GM23338 (cell line): ENCODE data around the gene SERPINC1.
A peak's percentile ranks its signal among the peaks of the same experiment; 100 is the strongest.

Source experiments
- CREB1 ChIP-seq: fragments of 250-450 bp; sonication (Bioruptor Pico); IDR thresholded peaks from 2 replicates; pipeline ENCODE4 v1.5.0; 2020; ENCODE audit warnings: low read depth, mild to moderate bottlenecking, moderate library complexity
- EZH2 ChIP-seq: fragments of 200-600 bp; sonication (generic); IDR thresholded peaks from one replicate; pipeline ENCODE4 v1.8.0; 2017; ENCODE audit warnings: antibody characterized with exemption, mild to moderate bottlenecking, low read depth; ENCODE audit not compliant: unreplicated experiment
- EZH2phosphoT487 ChIP-seq: fragments of 200-600 bp; sonication (generic); IDR thresholded peaks from one replicate; pipeline ENCODE4 v1.8.1; 2018; ENCODE audit warnings: antibody characterized with exemption; ENCODE audit not compliant: unreplicated experiment
- JUNB ChIP-seq: IDR thresholded peaks from one replicate; pipeline ENCODE4 v1.6.1; 2016; ENCODE audit warnings: antibody characterized with exemption; ENCODE audit not compliant: unreplicated experiment
- NANOG ChIP-seq: IDR thresholded peaks from 2 replicates; pipeline ENCODE4 v1.6.1; 2016; ENCODE audit warnings: antibody characterized with exemption, borderline replicate concordance
- POLR2AphosphoS5 ChIP-seq: IDR thresholded peaks from 2 replicates; pipeline ENCODE4 v1.6.1; 2016; ENCODE audit warnings: antibody characterized with exemption, low read depth
- REST ChIP-seq: IDR thresholded peaks from one replicate; pipeline ENCODE4 v1.6.1; 2018; ENCODE audit warnings: antibody characterized with exemption; ENCODE audit not compliant: unreplicated experiment
- STAT1 ChIP-seq: IDR thresholded peaks from one replicate; pipeline ENCODE4 v1.6.1; 2016; ENCODE audit warnings: antibody characterized with exemption; ENCODE audit not compliant: unreplicated experiment
- ZNF114 ChIP-seq: fragments of 250-450 bp; sonication (Bioruptor Pico); IDR thresholded peaks from 2 replicates; pipeline ENCODE4 v1.5.0; 2020; ENCODE audit warnings: mild to moderate bottlenecking, moderate library complexity
- ZNF331 ChIP-seq: fragments of 250-450 bp; sonication (Bioruptor Pico); IDR thresholded peaks from 2 replicates; pipeline ENCODE4 v1.5.0; 2020; ENCODE audit warnings: low read depth, mild to moderate bottlenecking, moderate library complexity
- TF ChIP-seq, protein P1 (sequence below), 2 experiments: fragments of 200-600 bp in 1 of 2; sonication (generic) in 1 of 2; conservative IDR thresholded peaks; 2 replicates each; pipeline versions ENCODE4 v1.5.1 to v1.6.1; 2016 to 2017; ENCODE audit warnings: antibody characterized with exemption in 2 of 2, low read depth in 2 of 2, mild to moderate bottlenecking in 2 of 2, moderate library complexity in 1 of 2
- TF ChIP-seq, protein P2 (sequence below): IDR thresholded peaks from 2 replicates; pipeline ENCODE4 v1.6.1; 2016; ENCODE audit warnings: antibody characterized with exemption
- TF ChIP-seq, protein P3 (sequence below): fragments of 250-450 bp; sonication (Bioruptor Pico); IDR thresholded peaks from 2 replicates; pipeline ENCODE4 v1.5.0; 2020; ENCODE audit warnings: mild to moderate bottlenecking, moderate library complexity

DNA sequence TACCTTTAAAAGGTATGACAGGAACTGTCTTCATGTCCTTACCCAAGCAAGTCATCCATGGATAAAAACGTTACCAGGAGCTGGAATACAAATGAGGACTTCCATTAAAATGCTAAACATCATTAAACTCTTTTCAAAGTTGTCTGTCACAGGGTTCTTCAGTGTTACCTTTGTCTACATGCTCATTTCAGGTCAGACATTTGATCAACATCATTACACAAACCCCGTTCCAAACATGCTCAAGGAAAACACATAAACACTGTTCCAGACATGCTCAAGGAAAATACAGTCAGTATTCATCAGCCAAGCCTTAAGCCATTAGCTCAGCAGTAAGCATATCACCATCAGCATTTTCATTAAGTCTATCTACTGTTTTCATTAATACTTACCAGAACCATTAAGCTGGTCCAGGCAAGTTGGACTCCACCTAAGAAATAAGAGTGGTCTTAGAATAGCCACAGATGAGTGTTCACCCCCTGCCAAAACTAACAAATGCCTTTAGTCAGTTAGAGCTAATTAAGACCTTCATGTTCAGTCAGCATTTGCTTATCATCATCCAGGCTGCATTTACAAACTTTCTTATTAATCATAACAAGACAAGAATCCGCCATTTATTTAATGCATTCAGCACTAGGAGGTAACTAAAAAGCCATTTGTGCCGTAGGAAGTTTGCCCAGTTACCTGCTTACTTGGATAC is 51.5 kb downstream of the SERPINC1 start:
- TF ChIP-seq, protein P1, sequence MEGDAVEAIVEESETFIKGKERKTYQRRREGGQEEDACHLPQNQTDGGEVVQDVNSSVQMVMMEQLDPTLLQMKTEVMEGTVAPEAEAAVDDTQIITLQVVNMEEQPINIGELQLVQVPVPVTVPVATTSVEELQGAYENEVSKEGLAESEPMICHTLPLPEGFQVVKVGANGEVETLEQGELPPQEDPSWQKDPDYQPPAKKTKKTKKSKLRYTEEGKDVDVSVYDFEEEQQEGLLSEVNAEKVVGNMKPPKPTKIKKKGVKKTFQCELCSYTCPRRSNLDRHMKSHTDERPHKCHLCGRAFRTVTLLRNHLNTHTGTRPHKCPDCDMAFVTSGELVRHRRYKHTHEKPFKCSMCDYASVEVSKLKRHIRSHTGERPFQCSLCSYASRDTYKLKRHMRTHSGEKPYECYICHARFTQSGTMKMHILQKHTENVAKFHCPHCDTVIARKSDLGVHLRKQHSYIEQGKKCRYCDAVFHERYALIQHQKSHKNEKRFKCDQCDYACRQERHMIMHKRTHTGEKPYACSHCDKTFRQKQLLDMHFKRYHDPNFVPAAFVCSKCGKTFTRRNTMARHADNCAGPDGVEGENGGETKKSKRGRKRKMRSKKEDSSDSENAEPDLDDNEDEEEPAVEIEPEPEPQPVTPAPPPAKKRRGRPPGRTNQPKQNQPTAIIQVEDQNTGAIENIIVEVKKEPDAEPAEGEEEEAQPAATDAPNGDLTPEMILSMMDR (conservative IDR thresholded peaks at IDR 0.05; ENCODE audit: low read depth in 2 of 2) = no peak
- no peak for TF ChIP-seq REST
- TF ChIP-seq JUNB = no peak
- TF ChIP-seq EZH2phosphoT487 = no peak
- TF ChIP-seq POLR2AphosphoS5 = peak; percentile 56; the same call in 1 of the 2 replicates
- TF ChIP-seq EZH2 = no peak
- TF ChIP-seq, protein P2, sequence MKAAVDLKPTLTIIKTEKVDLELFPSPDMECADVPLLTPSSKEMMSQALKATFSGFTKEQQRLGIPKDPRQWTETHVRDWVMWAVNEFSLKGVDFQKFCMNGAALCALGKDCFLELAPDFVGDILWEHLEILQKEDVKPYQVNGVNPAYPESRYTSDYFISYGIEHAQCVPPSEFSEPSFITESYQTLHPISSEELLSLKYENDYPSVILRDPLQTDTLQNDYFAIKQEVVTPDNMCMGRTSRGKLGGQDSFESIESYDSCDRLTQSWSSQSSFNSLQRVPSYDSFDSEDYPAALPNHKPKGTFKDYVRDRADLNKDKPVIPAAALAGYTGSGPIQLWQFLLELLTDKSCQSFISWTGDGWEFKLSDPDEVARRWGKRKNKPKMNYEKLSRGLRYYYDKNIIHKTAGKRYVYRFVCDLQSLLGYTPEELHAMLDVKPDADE = no peak
- TF ChIP-seq CREB1 = no peak
- TF ChIP-seq STAT1 = no peak
- no peak for TF ChIP-seq ZNF114 (CRISPR knock-in tag)
- TF ChIP-seq, protein P3, sequence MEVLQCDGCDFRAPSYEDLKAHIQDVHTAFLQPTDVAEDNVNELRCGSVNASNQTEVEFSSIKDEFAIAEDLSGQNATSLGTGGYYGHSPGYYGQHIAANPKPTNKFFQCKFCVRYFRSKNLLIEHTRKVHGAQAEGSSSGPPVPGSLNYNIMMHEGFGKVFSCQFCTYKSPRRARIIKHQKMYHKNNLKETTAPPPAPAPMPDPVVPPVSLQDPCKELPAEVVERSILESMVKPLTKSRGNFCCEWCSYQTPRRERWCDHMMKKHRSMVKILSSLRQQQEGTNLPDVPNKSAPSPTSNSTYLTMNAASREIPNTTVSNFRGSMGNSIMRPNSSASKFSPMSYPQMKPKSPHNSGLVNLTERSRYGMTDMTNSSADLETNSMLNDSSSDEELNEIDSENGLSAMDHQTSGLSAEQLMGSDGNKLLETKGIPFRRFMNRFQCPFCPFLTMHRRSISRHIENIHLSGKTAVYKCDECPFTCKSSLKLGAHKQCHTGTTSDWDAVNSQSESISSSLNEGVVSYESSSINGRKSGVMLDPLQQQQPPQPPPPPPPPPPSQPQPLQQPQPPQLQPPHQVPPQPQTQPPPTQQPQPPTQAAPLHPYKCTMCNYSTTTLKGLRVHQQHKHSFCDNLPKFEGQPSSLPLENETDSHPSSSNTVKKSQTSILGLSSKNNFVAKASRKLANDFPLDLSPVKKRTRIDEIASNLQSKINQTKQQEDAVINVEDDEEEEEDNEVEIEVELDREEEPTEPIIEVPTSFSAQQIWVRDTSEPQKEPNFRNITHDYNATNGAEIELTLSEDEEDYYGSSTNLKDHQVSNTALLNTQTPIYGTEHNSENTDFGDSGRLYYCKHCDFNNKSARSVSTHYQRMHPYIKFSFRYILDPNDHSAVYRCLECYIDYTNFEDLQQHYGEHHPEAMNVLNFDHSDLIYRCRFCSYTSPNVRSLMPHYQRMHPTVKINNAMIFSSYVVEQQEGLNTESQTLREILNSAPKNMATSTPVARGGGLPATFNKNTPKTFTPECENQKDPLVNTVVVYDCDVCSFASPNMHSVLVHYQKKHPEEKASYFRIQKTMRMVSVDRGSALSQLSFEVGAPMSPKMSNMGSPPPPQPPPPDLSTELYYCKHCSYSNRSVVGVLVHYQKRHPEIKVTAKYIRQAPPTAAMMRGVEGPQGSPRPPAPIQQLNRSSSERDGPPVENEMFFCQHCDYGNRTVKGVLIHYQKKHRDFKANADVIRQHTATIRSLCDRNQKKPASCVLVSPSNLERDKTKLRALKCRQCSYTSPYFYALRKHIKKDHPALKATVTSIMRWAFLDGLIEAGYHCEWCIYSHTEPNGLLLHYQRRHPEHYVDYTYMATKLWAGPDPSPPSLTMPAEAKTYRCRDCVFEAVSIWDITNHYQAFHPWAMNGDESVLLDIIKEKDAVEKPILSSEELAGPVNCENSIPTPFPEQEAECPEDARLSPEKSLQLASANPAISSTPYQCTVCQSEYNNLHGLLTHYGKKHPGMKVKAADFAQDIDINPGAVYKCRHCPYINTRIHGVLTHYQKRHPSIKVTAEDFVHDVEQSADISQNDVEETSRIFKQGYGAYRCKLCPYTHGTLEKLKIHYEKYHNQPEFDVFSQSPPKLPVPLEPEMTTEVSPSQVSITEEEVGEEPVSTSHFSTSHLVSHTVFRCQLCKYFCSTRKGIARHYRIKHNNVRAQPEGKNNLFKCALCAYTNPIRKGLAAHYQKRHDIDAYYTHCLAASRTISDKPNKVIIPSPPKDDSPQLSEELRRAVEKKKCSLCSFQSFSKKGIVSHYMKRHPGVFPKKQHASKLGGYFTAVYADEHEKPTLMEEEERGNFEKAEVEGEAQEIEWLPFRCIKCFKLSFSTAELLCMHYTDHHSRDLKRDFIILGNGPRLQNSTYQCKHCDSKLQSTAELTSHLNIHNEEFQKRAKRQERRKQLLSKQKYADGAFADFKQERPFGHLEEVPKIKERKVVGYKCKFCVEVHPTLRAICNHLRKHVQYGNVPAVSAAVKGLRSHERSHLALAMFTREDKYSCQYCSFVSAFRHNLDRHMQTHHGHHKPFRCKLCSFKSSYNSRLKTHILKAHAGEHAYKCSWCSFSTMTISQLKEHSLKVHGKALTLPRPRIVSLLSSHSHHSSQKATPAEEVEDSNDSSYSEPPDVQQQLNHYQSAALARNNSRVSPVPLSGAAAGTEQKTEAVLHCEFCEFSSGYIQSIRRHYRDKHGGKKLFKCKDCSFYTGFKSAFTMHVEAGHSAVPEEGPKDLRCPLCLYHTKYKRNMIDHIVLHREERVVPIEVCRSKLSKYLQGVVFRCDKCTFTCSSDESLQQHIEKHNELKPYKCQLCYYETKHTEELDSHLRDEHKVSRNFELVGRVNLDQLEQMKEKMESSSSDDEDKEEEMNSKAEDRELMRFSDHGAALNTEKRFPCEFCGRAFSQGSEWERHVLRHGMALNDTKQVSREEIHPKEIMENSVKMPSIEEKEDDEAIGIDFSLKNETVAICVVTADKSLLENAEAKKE = no peak
- TF ChIP-seq NANOG = no peak
- TF ChIP-seq ZNF331 = 0 out of 2 replicates have a peak, but pooled peaks have one; percentile 26
